Left ventricle myocardium inferior (tissue), 1 donor: ENCODE results near the gene ELF1. TPM values are rescaled to one million over a fixed set of nuclear protein-coding genes. Genes with fewer than 3 reads are reported as not detected.
"Not testable (repeated sequence)": the region's sequence is repeated elsewhere in the genome, so short reads cannot be mapped to it uniquely, and the experiment has no call there.

Experiments
- DNase-seq: peaks from one replicate; pipeline ENCODE4 v3.0.0-alpha.2; 2020
- H3K27ac ChIP-seq: fragments of 200-600 bp; replicated peaks from 2 replicates; pipeline ENCODE4 v1.8.0; 2021
- H3K27me3 ChIP-seq: fragments of 200-600 bp; 2 replicates; pipeline ENCODE4 v1.8.0; 2021; ENCODE audit warnings: low read depth
- H3K36me3 ChIP-seq: fragments of 200-600 bp; 2 replicates; pipeline ENCODE4 v1.8.0; 2021
- H3K4me1 ChIP-seq: fragments of 200-600 bp; 2 replicates; pipeline ENCODE4 v1.8.0; 2021
- H3K4me3 ChIP-seq: fragments of 200-600 bp; 2 replicates; pipeline ENCODE4 v1.8.0; 2021; ENCODE audit warnings: mild to moderate bottlenecking, moderate library complexity
- H3K9me3 ChIP-seq: fragments of 200-600 bp; replicated peaks from 2 replicates; pipeline ENCODE4 v1.8.0; 2021
- intact Hi-C: fragments of 100-400 bp; cut with micrococcal nuclease; formaldehyde crosslinking; loops from one replicate; pipeline ENCODE4 v1.11.0; 2022
- total RNA-seq: library from RNA; stranded (reverse); fragmentation: NEBNext Ultra II Directional; extraction: Animal tissue kit (Norgen Biotek cat#: 25700); gene quantifications from one replicate; pipeline ENCODE4 v1.2.1, GENCODE V29; 2021
- TF ChIP-seq, protein P1 (sequence below): fragments of 200-600 bp; IDR thresholded peaks from 2 replicates; pipeline ENCODE4 v1.8.0; 2021; ENCODE audit warnings: antibody characterized with exemption, mild to moderate bottlenecking, borderline replicate concordance
- donor health status: DM: no; HTN: yes; CAD: no; lungs with severe emphysema.

Gene ELF1
- total RNA-seq, 1 donor from 2014 or later: 31.1 TPM

- TF ChIP-seq, protein P1, sequence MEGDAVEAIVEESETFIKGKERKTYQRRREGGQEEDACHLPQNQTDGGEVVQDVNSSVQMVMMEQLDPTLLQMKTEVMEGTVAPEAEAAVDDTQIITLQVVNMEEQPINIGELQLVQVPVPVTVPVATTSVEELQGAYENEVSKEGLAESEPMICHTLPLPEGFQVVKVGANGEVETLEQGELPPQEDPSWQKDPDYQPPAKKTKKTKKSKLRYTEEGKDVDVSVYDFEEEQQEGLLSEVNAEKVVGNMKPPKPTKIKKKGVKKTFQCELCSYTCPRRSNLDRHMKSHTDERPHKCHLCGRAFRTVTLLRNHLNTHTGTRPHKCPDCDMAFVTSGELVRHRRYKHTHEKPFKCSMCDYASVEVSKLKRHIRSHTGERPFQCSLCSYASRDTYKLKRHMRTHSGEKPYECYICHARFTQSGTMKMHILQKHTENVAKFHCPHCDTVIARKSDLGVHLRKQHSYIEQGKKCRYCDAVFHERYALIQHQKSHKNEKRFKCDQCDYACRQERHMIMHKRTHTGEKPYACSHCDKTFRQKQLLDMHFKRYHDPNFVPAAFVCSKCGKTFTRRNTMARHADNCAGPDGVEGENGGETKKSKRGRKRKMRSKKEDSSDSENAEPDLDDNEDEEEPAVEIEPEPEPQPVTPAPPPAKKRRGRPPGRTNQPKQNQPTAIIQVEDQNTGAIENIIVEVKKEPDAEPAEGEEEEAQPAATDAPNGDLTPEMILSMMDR: no peak
- H3K4me1 ChIP-seq: peaks cover 98% of the 10 kb centered on the region
- H3K36me3 ChIP-seq: no peaks in the 10 kb centered on the region
- no peak for DNase-seq
- intact Hi-C loops: no loop called here
- no peaks in the 10 kb centered on the region for H3K9me3 ChIP-seq
- H3K4me3 ChIP-seq: peak overlapping the region; percentile 58
- H3K27ac ChIP-seq: peak overlapping the region; percentile 86
- H3K27me3 ChIP-seq: no peaks in the 10 kb centered on the region
Observed at GRCh38 chr13:40982772-40983171, 36.3 kb downstream of the ELF1 start.

GRCh38 chr13:40981949-40982348, 37.2 kb downstream of the ELF1 start:
- TF ChIP-seq, protein P1: no peak
- Histone ChIP-seq H3K9me3 (no peaks in the 10 kb centered on the region), H3K27ac (peak overlapping the region; percentile 86), H3K4me3 (peak overlapping the region; percentile 58), H3K4me1 (peaks cover 100% of the 10 kb centered on the region), H3K27me3 (no peaks in the 10 kb centered on the region), H3K36me3 (no peaks in the 10 kb centered on the region)
- intact Hi-C loops: no loop called here
- no peak for DNase-seq

DNA sequence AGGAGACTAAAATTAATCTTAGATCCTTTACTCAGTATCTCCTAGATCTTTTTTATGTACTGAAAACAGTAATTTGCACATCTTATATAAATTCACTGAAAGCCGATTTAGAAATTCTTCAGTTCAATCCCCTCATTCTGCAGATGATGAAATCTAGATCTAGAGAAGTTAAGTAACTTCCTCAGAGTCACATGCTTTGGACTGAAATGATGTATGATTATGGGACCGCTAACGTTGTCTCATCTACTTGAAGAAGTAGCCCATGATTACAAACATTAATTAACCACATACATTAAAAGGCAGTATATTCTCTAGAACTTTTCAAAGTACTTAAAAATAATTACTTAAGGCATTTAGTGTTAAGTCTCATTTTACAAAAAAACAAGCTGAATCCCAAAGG, 37.8 kb downstream of the ELF1 start:
- H3K9me3 ChIP-seq: no peaks in the 10 kb centered on the region
- intact Hi-C loops: no loop called here
- H3K36me3 ChIP-seq: no peaks in the 10 kb centered on the region
- H3K4me1 ChIP-seq: peaks cover 100% of the 10 kb centered on the region
- peak overlapping the region; percentile 58 for H3K4me3 ChIP-seq
- H3K27me3 ChIP-seq: no peaks in the 10 kb centered on the region
- TF ChIP-seq, protein P1: no peak
- DNase-seq: no peak
- peak overlapping the region; percentile 86 for H3K27ac ChIP-seq

GRCh38 chr13:40980461-40980860, 38.7 kb downstream of the ELF1 start:
- peaks cover 100% of the 10 kb centered on the region for H3K4me1 ChIP-seq
- peak overlapping the region; percentile 86 for H3K27ac ChIP-seq
- no peaks in the 10 kb centered on the region for H3K36me3 ChIP-seq
- intact Hi-C loops: no loop called here
- no peaks in the 10 kb centered on the region for H3K27me3 ChIP-seq
- H3K4me3 ChIP-seq: peak overlapping the region; percentile 58
- no peaks in the 10 kb centered on the region for H3K9me3 ChIP-seq
- TF ChIP-seq, protein P1: no peak
- DNase-seq: no peak

DNA sequence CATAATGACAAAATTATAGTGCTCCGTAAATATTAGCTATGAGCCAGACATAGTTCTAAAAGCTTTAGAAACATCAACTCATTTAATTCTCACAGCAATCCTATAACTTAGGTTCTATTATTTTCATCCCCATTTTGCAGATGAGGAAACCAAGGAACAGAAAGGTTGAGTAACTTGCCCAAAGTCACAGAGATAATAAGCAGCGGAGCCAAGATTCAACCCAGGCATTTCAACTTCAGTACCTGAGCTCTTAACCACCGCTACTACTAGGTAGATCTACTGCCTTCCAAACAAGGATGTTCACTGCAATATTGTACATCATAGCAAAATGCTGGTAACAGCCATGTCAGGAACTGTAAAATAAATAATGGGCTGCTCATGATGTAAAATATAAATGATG, 39.9 kb downstream of the ELF1 start:
- Histone ChIP-seq H3K9me3 (no peaks in the 10 kb centered on the region), H3K4me3 (peak overlapping the region; percentile 58), H3K27me3 (no peaks in the 10 kb centered on the region), H3K4me1 (peaks cover 100% of the 10 kb centered on the region), H3K27ac (no peak overlapping the region), H3K36me3 (no peaks in the 10 kb centered on the region)
- intact Hi-C loops: no loop called here
- DNase-seq: no peak
- TF ChIP-seq, protein P1: no peak

GRCh38 chr13:40978109-40978508, 41.0 kb downstream of the ELF1 start:
- H3K4me3 ChIP-seq, H3K27me3 ChIP-seq, intact Hi-C loops, DNase-seq, H3K9me3 ChIP-seq, H3K36me3 ChIP-seq: not testable (repeated sequence)
- peaks cover 100% of the 10 kb centered on the region for H3K4me1 ChIP-seq
- H3K27ac ChIP-seq: peak overlapping the region; percentile 4
